Mesenchymal stem cell (in vitro differentiated cells and primary cell): Measurements from ENCODE around the gene SAMD4A.

Experiments
- DNase-seq: peaks from one replicate; pipeline ENCODE4 v3.0.0-alpha.2; 2013
- H2AFZ ChIP-seq: one replicate; pipeline ENCODE4 v1.6.1; 2013; ENCODE audit warnings: low read depth, mild to moderate bottlenecking, control low read depth, inconsistent platforms, low read length, moderate library complexity
- H2AK5ac ChIP-seq: 2 replicates; pipeline ENCODE4 v1.6.1; 2013; ENCODE audit warnings: low read length, moderate library complexity, mild to moderate bottlenecking, inconsistent platforms; ENCODE audit not compliant: severe bottlenecking
- H2BK120ac ChIP-seq: one replicate; pipeline ENCODE4 v1.6.1; 2013; ENCODE audit warnings: low read depth, mild to moderate bottlenecking, inconsistent platforms, low read length, moderate library complexity
- H2BK12ac ChIP-seq, 2 experiments: one replicate each; pipeline ENCODE4 v1.6.1; 2013; ENCODE audit warnings: inconsistent platforms in 2 of 2, low read length in 2 of 2, mild to moderate bottlenecking in 2 of 2, moderate library complexity in 2 of 2, control low read depth in 1 of 2
- H2BK15ac ChIP-seq: one replicate; pipeline ENCODE4 v1.6.1; 2013; ENCODE audit warnings: mild to moderate bottlenecking, low read depth, inconsistent platforms; ENCODE audit not compliant: poor library complexity, severe bottlenecking
- H2BK5ac ChIP-seq: 2 replicates; pipeline ENCODE4 v1.6.1; 2013; ENCODE audit warnings: low read depth, mild to moderate bottlenecking, low read length, control low read depth, inconsistent platforms; ENCODE audit not compliant: poor library complexity, severe bottlenecking
- H3K14ac ChIP-seq, 2 experiments: one replicate each; pipeline ENCODE4 v1.6.1; 2013; ENCODE audit warnings: inconsistent platforms in 2 of 2, low read length in 2 of 2, control low read depth in 1 of 2, mild to moderate bottlenecking in 1 of 2, moderate library complexity in 1 of 2
- H3K18ac ChIP-seq, 2 experiments: one replicate each; pipeline ENCODE4 v1.6.1; 2013; ENCODE audit warnings: inconsistent platforms in 2 of 2, low read length in 2 of 2, control low read depth in 1 of 2, low read depth in 1 of 2, mild to moderate bottlenecking in 1 of 2
- H3K23ac ChIP-seq, 2 experiments: one replicate each; pipeline ENCODE4 v1.6.1; 2013; ENCODE audit warnings: inconsistent platforms in 2 of 2, low read length in 2 of 2, mild to moderate bottlenecking in 2 of 2, moderate library complexity in 2 of 2, control low read depth in 1 of 2
- H3K27ac ChIP-seq: 2 replicates; pipeline ENCODE4 v1.5.1; 2013; ENCODE audit warnings: mild to moderate bottlenecking, moderate library complexity, low read length, control low read depth, inconsistent platforms; ENCODE audit not compliant: poor library complexity, severe bottlenecking
- H3K27me3 ChIP-seq, 2 experiments: 2 replicates each; pipeline versions ENCODE4 v1.6.1 to v1.7.0; 2013; ENCODE audit warnings: low read length in 2 of 2, mild to moderate bottlenecking in 2 of 2, moderate library complexity in 2 of 2, control low read depth in 1 of 2, inconsistent platforms in 1 of 2; ENCODE audit not compliant: control insufficient read depth in 1 of 2, insufficient read depth in 1 of 2
- H3K36me3 ChIP-seq, 2 experiments: 2 replicates each; pipeline versions ENCODE4 v1.6.1 to v1.7.0; 2013; ENCODE audit warnings: low read length in 2 of 2, control low read depth in 1 of 2, inconsistent platforms in 1 of 2, low read depth in 1 of 2, mild to moderate bottlenecking in 1 of 2; ENCODE audit not compliant: insufficient read depth in 2 of 2, control insufficient read depth in 1 of 2
- H3K4ac ChIP-seq, 2 experiments: one replicate each; pipeline ENCODE4 v1.6.1; 2013; ENCODE audit warnings: inconsistent platforms in 2 of 2, low read length in 2 of 2, mild to moderate bottlenecking in 2 of 2, moderate library complexity in 2 of 2, control low read depth in 1 of 2, low read depth in 1 of 2
- H3K4me1 ChIP-seq: 2 replicates; pipeline ENCODE4 v1.6.1; 2013; ENCODE audit warnings: low read depth, low read length, control low read depth; ENCODE audit not compliant: control insufficient read depth, insufficient read depth
- H3K4me2 ChIP-seq: 2 replicates; pipeline ENCODE4 v1.6.1; 2013; ENCODE audit warnings: low read length, mild to moderate bottlenecking, inconsistent platforms; ENCODE audit not compliant: poor library complexity, severe bottlenecking
- H3K4me3 ChIP-seq, 2 experiments: 2 replicates each; pipeline versions ENCODE4 v1.5.1 to v1.7.0; 2013; ENCODE audit warnings: low read length in 2 of 2, mild to moderate bottlenecking in 2 of 2, control low read depth in 1 of 2, low read depth in 1 of 2; ENCODE audit not compliant: insufficient read depth in 1 of 2
- H3K79me1 ChIP-seq: replicated peaks from 2 replicates; pipeline ENCODE4 v1.6.1; 2013; ENCODE audit warnings: mild to moderate bottlenecking, control low read depth, low read length, inconsistent platforms; ENCODE audit not compliant: poor library complexity, severe bottlenecking
- H3K9ac ChIP-seq: 2 replicates; pipeline ENCODE4 v1.7.0; 2013; ENCODE audit warnings: mild to moderate bottlenecking, low read length, moderate library complexity
- H3K9me3 ChIP-seq: 2 replicates; pipeline ENCODE4 v1.7.0; 2013; ENCODE audit warnings: mild to moderate bottlenecking, low read length; ENCODE audit not compliant: control insufficient read depth
- H4K8ac ChIP-seq: one replicate; pipeline ENCODE4 v1.6.1; 2013; ENCODE audit warnings: inconsistent platforms, mild to moderate bottlenecking, low read length, moderate library complexity
- H4K91ac ChIP-seq: one replicate; pipeline ENCODE4 v1.6.1; 2013; ENCODE audit warnings: mild to moderate bottlenecking, low read length, inconsistent platforms
- WGBS: methylation state at CpG from one replicate; pipeline ENCODE4 v1.1.7; 2013; ENCODE audit warnings: mixed read lengths; 5-methylcytosine and 5-hydroxymethylcytosine counted together

SAMD4A gene

DNA sequence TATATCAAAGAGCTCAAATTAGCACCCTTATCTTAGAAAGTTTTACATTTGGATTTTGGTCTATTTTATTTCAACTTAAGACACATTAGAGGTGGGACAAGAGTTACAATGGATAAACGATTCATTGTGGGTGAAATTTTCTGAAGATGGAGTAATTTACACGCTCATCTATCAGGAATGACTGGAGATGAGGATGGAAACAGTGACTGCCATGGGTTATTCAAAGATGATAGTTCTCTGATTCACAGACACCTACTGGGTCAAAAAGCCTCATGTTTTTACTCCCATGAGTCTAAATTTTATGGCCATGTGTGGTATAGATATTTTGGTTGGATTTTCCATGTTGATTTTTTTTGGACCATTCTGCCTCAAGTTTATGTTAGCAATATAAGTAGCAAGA lies 22.1 kb downstream of the SAMD4A start:
- no peak overlapping the region for H2BK5ac ChIP-seq
- no peaks in the 10 kb centered on the region for H3K27me3 ChIP-seq
- 53% methylated on average over 2 of the region's 2 CpGs for WGBS
- no peak overlapping the region for H3K4me2 ChIP-seq
- H3K23ac ChIP-seq = no peak overlapping the region
- H2BK120ac ChIP-seq = no peak overlapping the region
- peaks cover 8% of the 10 kb centered on the region for H3K79me1 ChIP-seq
- H3K18ac ChIP-seq = no peak overlapping the region
- peaks cover 0 to 4% of the 10 kb centered on the region in 2 experiments for H3K36me3 ChIP-seq
- no peak overlapping the region for H2AFZ ChIP-seq
- no peak overlapping the region for H2BK15ac ChIP-seq
- H2AK5ac ChIP-seq = no peak overlapping the region
- H3K9ac ChIP-seq = no peak overlapping the region
- no peak overlapping the region for H4K91ac ChIP-seq
- H3K14ac ChIP-seq = no peak overlapping the region
- no peak overlapping the region for H3K4me3 ChIP-seq
- no peak overlapping the region for H3K27ac ChIP-seq
- no peaks in the 10 kb centered on the region for H3K9me3 ChIP-seq
- no peak overlapping the region for H2BK12ac ChIP-seq
- DNase-seq = peak; percentile 60
- no peak overlapping the region for H4K8ac ChIP-seq
- H3K4me1 ChIP-seq = peaks cover 12% of the 10 kb centered on the region
- no peak overlapping the region for H3K4ac ChIP-seq

DNA sequence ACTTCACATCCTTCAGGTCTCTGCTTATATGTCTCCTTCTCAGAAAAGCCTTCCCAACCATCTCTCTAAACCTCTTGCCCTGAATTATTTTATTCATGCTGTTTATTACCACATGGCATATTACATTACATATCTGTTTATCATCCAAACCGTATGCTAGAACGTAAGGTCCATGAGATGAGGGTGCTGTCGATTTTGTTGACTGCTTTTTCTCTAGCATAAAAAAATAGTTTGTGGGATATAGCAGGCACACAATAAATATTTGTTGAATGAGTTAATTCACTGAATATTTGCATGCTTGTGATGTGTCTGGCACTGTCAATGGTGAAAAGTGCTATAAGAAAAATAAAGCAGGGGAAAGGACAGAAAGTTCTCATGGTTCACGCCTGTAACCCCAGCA lies 22.9 kb downstream of the SAMD4A start:
- H3K4ac ChIP-seq = no peak overlapping the region

GRCh38 chr14:54590481-54590880 lies 23.6 kb downstream of the SAMD4A start:
- H3K27me3 ChIP-seq = no peaks in the 10 kb centered on the region
- DNase-seq = no peak
- H2AK5ac ChIP-seq = peak overlapping the region; percentile 35
- H3K23ac ChIP-seq = peak overlapping the region in 1 of 2 experiments; percentile 89
- H4K8ac ChIP-seq = no peak overlapping the region
- H2AFZ ChIP-seq = no peak overlapping the region
- peaks cover 13% of the 10 kb centered on the region for H3K4me1 ChIP-seq
- no peak overlapping the region for H3K4me3 ChIP-seq
- no peak overlapping the region for H3K18ac ChIP-seq
- H3K36me3 ChIP-seq = peaks cover 0 to 3% of the 10 kb centered on the region in 2 experiments
- no peak overlapping the region for H2BK12ac ChIP-seq
- no peak overlapping the region for H2BK15ac ChIP-seq
- peak overlapping the region; percentile 33 for H3K27ac ChIP-seq
- H3K9ac ChIP-seq = no peak overlapping the region
- H3K9me3 ChIP-seq = no peaks in the 10 kb centered on the region
- H3K4ac ChIP-seq = no peak overlapping the region
- no peak overlapping the region for H3K14ac ChIP-seq
- no peak overlapping the region for H2BK120ac ChIP-seq
- no peak overlapping the region for H2BK5ac ChIP-seq
- H4K91ac ChIP-seq = no peak overlapping the region
- H3K79me1 ChIP-seq = peaks cover 8% of the 10 kb centered on the region
- H3K4me2 ChIP-seq = no peak overlapping the region

More for the DNA sequence above, 22.9 kb downstream of the SAMD4A start:
- no peak overlapping the region for H4K8ac ChIP-seq
- no peak overlapping the region for H3K4me3 ChIP-seq
- H3K36me3 ChIP-seq = peaks cover 0 to 4% of the 10 kb centered on the region in 2 experiments
- no peak overlapping the region for H4K91ac ChIP-seq
- no peaks in the 10 kb centered on the region for H3K27me3 ChIP-seq
- peak; percentile 55 for DNase-seq
- H2BK12ac ChIP-seq = no peak overlapping the region
- peaks cover 13% of the 10 kb centered on the region for H3K4me1 ChIP-seq
- no peak overlapping the region for H2BK5ac ChIP-seq
- no peak overlapping the region for H3K18ac ChIP-seq
- no peak overlapping the region for H3K9ac ChIP-seq
- no peak overlapping the region for H2BK120ac ChIP-seq
- H3K79me1 ChIP-seq = peaks cover 8% of the 10 kb centered on the region
- no peak overlapping the region for H2AFZ ChIP-seq
- no peak overlapping the region for H3K23ac ChIP-seq
- H2BK15ac ChIP-seq = no peak overlapping the region
- H3K4me2 ChIP-seq = no peak overlapping the region
- H2AK5ac ChIP-seq = no peak overlapping the region
- H3K9me3 ChIP-seq = no peaks in the 10 kb centered on the region
- WGBS = 46% methylated on average over 4 of the region's 4 CpGs
- H3K27ac ChIP-seq = peak overlapping the region; percentile 25
- H3K14ac ChIP-seq = no peak overlapping the region

GRCh38 chr14:54591461-54591860 lies 24.5 kb downstream of the SAMD4A start:
- Histone ChIP-seq H3K79me1 (peaks cover 9% of the 10 kb centered on the region), H3K4me2 (no peak overlapping the region), H2AFZ (no peak overlapping the region), H3K27me3 (no peaks in the 10 kb centered on the region), H3K9ac (no peak overlapping the region), H2BK5ac (no peak overlapping the region), H3K14ac (no peak overlapping the region), H4K91ac (no peak overlapping the region), H2AK5ac (no peak overlapping the region), H2BK12ac (no peak overlapping the region), H3K4me3 (no peak overlapping the region), H4K8ac (no peak overlapping the region), H3K18ac (peak overlapping the region in 1 of 2 experiments; percentile 70), H2BK15ac (no peak overlapping the region), H3K4ac (no peak overlapping the region), H3K9me3 (no peaks in the 10 kb centered on the region), H3K36me3 (no peaks in the 10 kb centered on the region), H3K27ac (no peak overlapping the region), H2BK120ac (no peak overlapping the region), H3K4me1 (peaks cover 13% of the 10 kb centered on the region), H3K23ac (no peak overlapping the region)
- no peak for DNase-seq
- WGBS = 78% methylated on average over 1 of the region's 1 CpG
